HG02678 (cell line): ENCODE results near the gene UGT1A7.

Experiments used
- ATAC-seq: cut with Tn5 transposase; IDR thresholded peaks from one replicate; pipeline ENCODE4 v1.9.1; 2021; ENCODE audit warnings: mild to moderate bottlenecking, moderate library complexity; ENCODE audit not compliant: unreplicated experiment

UGT1A7 gene

GRCh38 chr2:233816771-233817170 is 135.1 kb downstream of the UGT1A7 start:
- no peak for ATAC-seq

DNA sequence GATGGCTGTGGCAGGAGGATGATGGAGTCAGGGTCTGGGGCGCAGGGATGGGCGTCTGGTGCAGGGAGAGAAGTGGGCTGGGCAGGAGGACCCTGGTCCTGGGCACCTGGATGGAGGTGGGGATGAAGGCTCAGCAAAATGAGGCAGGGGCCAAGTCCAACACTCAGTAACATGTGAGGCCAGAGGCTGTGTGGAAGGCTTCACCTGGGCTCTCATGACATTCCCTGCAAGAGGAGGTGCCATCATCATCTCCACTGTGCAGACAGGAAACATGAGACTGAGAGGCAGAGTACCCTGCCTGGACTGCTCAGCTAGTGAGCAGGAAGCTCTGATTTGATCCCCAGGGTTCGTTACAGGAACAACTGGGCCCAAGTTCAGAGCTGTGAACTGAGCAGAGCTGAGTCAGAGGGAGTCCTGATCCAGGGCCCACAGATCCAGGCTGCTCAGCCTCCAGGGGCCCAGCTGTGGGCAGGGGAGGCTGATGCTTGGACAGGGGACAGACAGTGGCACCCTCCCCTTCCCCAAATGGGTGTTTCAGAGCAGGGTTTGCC is 135.7 kb downstream of the UGT1A7 start:
- ATAC-seq, result no peak

- no peak for ATAC-seq
Observed at GRCh38 chr2:233817995-233818638, 136.4 kb downstream of the UGT1A7 start.

GRCh38 chr2:233818639-233819621 is 137.2 kb downstream of the UGT1A7 start:
- ATAC-seq, result no peak

GRCh38 chr2:233819884-233820773 is 138.4 kb downstream of the UGT1A7 start:
- ATAC-seq, result no peak

- no peak for ATAC-seq
Observed at GRCh38 chr2:233820774-233821105, 139.0 kb downstream of the UGT1A7 start.

GRCh38 chr2:233821196-233821595 is 139.5 kb downstream of the UGT1A7 start:
- no peak for ATAC-seq

- no peak for ATAC-seq
Observed at GRCh38 chr2:233821709-233822100, 140.0 kb downstream of the UGT1A7 start.

DNA sequence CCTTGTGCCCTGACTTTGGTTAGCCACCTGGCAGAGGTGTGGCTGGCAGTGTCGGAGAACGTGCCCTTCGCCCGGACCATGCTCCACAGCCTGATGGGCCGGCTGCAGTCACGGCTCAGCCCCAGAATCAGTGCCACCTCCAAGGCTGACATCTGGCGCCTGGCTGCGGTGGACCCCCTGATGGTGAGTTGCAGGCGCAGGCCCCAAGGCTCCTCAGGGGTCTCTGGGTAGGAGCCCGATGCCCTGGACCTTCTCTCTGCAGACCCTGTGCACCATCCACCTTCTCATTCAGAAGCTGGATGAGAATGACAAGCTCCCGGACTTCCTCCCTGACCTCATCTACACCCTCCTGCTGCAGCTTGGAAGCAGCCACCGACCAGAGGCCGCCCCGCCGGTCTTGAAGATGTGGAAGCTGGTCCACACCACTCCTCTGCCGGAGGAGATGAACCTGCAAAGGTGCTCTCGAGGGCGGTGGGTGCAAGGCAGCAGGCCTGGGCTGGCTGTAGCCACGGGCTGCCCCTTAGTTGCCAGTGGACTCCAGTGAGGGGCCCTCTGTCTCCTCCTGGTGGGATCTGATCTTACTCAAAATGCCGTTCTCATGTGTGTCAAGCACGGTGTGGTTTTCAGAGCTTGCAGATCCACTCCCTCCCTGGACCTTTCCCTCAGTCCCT is 140.5 kb downstream of the UGT1A7 start:
- no peak for ATAC-seq
